Measurements from ENCODE around the gene SYNM.
"Not testable (repeated sequence)": the region's sequence is repeated elsewhere in the genome, so short reads cannot be mapped to it uniquely, and the experiment has no call there.

SYNM gene, protein sequence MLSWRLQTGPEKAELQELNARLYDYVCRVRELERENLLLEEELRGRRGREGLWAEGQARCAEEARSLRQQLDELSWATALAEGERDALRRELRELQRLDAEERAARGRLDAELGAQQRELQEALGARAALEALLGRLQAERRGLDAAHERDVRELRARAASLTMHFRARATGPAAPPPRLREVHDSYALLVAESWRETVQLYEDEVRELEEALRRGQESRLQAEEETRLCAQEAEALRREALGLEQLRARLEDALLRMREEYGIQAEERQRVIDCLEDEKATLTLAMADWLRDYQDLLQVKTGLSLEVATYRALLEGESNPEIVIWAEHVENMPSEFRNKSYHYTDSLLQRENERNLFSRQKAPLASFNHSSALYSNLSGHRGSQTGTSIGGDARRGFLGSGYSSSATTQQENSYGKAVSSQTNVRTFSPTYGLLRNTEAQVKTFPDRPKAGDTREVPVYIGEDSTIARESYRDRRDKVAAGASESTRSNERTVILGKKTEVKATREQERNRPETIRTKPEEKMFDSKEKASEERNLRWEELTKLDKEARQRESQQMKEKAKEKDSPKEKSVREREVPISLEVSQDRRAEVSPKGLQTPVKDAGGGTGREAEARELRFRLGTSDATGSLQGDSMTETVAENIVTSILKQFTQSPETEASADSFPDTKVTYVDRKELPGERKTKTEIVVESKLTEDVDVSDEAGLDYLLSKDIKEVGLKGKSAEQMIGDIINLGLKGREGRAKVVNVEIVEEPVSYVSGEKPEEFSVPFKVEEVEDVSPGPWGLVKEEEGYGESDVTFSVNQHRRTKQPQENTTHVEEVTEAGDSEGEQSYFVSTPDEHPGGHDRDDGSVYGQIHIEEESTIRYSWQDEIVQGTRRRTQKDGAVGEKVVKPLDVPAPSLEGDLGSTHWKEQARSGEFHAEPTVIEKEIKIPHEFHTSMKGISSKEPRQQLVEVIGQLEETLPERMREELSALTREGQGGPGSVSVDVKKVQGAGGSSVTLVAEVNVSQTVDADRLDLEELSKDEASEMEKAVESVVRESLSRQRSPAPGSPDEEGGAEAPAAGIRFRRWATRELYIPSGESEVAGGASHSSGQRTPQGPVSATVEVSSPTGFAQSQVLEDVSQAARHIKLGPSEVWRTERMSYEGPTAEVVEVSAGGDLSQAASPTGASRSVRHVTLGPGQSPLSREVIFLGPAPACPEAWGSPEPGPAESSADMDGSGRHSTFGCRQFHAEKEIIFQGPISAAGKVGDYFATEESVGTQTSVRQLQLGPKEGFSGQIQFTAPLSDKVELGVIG (N-terminal part only)

DNA sequence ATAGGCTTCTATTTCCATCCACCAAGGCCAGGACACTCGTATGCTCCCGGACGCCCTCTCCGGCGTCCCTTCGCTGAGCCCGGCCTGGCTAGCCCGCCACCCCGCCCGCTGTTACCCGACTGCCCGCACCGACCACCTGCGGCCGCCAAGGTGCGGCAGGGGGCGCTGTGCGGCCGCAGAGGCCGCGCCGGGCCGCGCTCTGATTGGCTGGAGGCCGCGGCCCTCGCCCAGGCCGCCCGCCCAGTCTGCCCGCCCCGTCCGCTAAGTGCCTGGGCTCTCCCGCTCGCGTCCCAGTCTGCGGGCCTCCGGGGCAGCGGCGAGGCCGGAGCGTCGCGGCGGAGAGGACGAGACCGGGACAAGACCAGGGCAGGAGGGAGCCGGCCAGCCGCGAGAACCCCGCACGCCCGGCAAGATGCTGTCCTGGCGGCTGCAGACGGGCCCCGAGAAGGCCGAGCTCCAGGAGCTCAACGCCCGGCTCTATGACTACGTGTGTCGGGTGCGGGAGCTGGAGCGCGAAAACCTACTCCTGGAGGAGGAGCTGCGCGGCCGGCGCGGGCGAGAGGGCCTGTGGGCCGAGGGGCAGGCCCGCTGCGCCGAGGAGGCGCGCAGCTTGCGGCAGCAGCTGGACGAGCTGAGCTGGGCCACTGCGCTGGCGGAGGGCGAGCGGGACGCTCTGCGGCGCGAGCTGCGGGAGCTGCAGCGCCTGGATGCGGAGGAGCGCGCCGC, at the start of gene SYNM:
Gene SYNM, plus strand, starts transcription at position 293 of the 726 bp plus-strand sequence. Its CDS starts 120 bp downstream, at position 413.
- FAIRE-seq: no peak

GRCh38 chr15:99055555-99056134, 49.2 kb upstream of the SYNM start:
- DNase-seq (ENCODE audit: low spot score): no peak
- FAIRE-seq: no peak

More for the DNA sequence above, at the start of gene SYNM:
- no peak for DNase-seq (ENCODE audit: low spot score)

DNA sequence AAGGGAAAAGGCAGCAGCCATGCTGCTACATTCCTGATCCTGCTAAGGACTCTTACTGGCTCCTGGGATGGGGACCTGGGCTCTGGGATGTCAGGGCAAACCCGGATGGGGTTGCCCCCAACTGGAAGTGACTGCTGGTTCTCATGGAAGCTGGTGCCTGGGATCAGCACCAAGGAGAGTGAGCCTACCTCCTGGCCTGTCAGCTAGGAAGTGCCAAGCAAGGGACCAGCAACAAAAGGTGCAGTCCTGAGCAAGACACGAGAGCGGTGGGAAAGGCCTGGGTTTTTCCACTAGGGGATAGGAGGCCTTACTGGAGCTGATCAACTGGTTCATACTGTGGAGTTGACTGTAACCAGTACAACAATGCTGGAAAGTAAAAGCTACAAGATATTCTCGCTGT, 47.9 kb upstream of the SYNM start:
- DNase-seq (ENCODE audit: low spot score) (no peak), FAIRE-seq (no peak)

GRCh38 chr15:99057697-99058420, 47.0 kb upstream of the SYNM start:
- FAIRE-seq: no peak
- DNase-seq (ENCODE audit: low spot score): no peak

DNA sequence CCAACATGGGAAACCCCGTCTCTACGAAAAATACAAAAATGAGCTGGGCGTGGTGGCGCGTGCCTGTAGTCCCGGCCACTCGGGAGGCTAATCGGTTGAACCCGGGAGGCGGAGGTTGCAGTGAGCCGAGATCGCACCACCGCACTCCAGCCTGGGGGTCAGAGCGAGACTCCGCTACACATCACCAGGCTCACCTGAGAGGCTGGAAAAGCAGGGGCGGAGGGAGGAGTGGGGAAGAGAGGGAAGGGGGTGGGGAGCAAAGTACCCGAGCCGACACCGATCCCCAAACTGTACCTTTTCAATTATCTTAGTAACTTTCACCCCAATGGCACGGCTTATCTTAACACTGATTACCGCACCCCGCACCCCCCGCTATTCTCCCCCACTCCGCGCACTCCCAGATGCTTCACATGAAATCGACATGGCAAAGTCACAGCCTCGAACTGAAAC, 46.4 kb upstream of the SYNM start:
- DNase-seq (ENCODE audit: low spot score): no peak
- no peak for FAIRE-seq

DNA sequence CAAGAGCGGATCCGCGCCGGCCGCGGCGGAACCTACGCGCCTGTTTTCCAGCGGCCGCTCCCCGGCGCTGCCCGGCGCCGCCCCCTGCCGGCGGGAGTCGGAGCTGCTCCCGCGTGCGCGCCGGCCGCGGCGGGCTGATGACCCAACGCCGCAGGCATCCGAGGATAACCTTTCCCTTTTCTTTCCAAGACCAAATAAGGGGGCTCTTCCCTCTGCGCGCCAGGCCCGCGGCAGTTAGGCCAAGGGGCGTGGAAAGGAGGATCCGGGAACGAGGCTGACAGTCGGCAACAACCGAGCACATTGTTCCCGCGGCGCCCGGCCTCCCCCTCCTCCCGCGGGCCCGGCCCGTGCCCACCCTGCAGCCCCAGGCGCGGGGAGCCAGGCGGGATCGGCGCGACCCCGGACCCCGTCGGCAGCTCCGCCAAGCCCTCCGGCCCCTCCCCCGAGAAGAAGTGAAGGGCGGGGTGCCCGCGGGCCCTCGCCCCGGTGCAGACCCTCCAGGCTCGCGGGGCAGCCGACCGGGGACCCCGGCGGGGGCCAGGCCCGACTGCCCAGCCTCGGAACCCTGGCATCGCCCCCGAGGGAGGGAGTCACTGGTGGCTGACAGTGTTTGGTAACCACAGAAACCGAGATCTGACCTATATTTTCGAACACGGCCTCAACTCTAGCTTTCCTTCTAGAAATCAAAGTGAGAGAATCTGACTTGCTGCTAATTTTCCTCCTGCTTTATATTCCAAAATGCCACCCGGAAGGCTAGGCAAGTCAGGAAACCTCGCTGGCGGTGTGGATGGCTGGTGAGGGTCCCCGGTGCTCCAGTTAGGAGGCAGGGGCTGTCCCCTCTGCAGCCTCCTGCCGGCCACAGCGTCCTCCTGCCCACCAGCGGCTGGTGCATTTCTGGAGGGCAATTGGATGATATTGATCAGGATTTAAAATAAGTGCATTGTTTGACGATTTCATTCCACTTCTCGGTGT, 45.6 kb upstream of the SYNM start:
- DNase-seq (ENCODE audit: low spot score) (peak; percentile 94), FAIRE-seq (peak; percentile 82)

GRCh38 chr15:99060186-99060585, 44.7 kb upstream of the SYNM start:
- not testable (repeated sequence) for DNase-seq (ENCODE audit: low spot score); FAIRE-seq

DNA sequence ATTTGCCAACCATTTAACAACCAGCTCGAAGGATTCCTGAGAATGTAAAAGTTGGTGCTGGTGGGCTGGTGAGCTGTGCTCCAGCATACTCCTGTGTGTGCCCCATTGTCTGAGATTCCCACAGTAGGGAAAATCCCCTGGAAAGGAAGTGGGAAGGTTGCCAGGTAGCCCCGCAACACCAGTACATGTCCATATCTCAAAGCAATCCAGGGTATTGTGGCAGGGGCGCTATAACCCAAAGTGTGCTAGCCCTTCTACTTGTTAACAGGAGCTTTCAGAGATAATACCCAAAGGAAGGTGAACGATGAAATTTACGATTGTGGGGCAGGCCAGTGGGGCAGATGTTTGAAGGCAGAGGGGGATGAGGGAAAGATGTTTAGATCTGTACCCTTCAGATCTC, 42.7 kb upstream of the SYNM start:
- DNase-seq (ENCODE audit: low spot score) (no peak), FAIRE-seq (no peak)

GRCh38 chr15:99068186-99068585, 36.7 kb upstream of the SYNM start:
- DNase-seq (ENCODE audit: low spot score) (no peak), FAIRE-seq (no peak)

- DNase-seq (ENCODE audit: low spot score): no peak
- no peak for FAIRE-seq
Observed at GRCh38 chr15:99070208-99070607, 34.7 kb upstream of the SYNM start.

DNA sequence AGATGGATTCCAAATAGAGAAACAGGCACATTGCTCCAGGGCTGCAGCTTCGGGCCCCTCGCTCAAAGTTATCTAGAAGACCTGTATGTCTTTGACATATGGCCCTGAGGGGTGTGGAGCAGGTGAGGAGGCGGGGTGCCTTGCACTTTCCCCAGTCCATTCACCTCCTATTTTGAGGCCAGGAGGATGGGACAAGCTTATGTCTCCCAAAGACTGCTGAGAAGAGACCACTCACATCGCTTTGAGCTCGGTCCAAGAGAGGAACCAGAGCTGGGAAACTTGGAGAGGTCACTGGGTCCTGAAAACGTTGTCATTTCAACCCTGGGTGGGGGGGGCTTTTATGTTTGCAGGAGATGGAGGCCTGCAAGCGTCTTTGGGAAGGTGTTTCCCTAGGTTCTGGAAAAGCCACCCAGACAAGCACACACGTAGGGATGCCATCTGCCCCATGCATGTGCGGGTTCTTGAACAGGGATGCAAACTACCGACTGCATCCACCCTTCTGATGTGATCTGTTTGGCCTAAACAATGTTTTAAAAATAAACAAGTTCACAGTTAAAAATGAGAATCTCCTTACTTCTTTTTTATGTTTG, 33.7 kb upstream of the SYNM start:
- no peak for DNase-seq (ENCODE audit: low spot score)
- no peak for FAIRE-seq

- no peak for DNase-seq (ENCODE audit: low spot score)
- no peak for FAIRE-seq
Observed at GRCh38 chr15:99073008-99073717, 31.7 kb upstream of the SYNM start.

GRCh38 chr15:99074446-99074845, 30.4 kb upstream of the SYNM start:
- FAIRE-seq (no peak), DNase-seq (ENCODE audit: low spot score) (no peak)

GRCh38 chr15:99075059-99075652, 29.7 kb upstream of the SYNM start:
- not testable (repeated sequence) for FAIRE-seq; DNase-seq (ENCODE audit: low spot score)

- FAIRE-seq: no peak
- no peak for DNase-seq (ENCODE audit: low spot score)
Observed at GRCh38 chr15:99076109-99076508, 28.8 kb upstream of the SYNM start.

- DNase-seq (ENCODE audit: low spot score): peak; percentile 79
- FAIRE-seq: peak; percentile 62
Observed at GRCh38 chr15:99076555-99077308, 28.1 kb upstream of the SYNM start.

Data from urothelium cell line (cell line).